Cardiac atrium fibroblast (primary cell): ENCODE data around the gene OR5AS1. TPM values are rescaled to one million over a fixed set of nuclear protein-coding genes. Genes with fewer than 3 reads are reported as not detected.

Experiments
- total RNA-seq: library from RNA; depleted of rRNA; stranded (reverse); fragments of >200 nt; gene quantifications from 2 replicates; pipeline ENCODE4 v1.2.3, GENCODE V29; 2015

The OR5AS1 gene
- not detected in 2 replicates for total RNA-seq

GRCh38 chr11:56027354-56027753 is at the start of gene OR5AS1:
Gene OR5AS1 (plus strand): TSS chr11:56027654. CDS start chr11:56030419, 2,765 bp downstream.

DNA sequence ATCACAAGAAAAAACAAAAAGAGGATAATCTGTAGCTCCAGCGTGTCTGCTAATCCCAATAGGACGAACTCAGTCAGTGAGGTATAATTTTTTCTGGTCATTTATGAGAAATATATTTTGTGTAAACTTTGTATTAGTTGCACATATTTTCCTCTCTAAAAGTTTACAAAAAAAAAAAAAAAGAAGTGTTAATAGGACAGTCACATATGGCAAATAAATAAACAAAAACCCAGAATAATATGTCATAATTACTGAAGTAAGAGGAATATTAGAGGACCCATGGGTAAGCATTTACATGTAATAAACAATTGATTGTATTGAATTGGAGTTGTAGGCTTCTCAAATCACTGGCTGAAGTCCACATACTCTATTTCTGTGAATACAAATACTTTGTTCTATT is 32.9 kb upstream of the OR5AS1 start, which contains the start of gene OR5F1:
TSS of gene OR5F1 (minus strand) at position 101 of the 400 bp plus-strand sequence. CDS start at position 101, 0 bp downstream.

Other genes starting within 250 kb of the OR5AS1 start
- gene OR5D14, start 232.1 kb upstream of the OR5AS1 start, total RNA-seq: not detected in 2 replicates
- gene OR5L1, start 216.3 kb upstream of the OR5AS1 start, total RNA-seq: not detected in 2 replicates
- not detected in 2 replicates for gene OR5D18, start 208.0 kb upstream of the OR5AS1 start, total RNA-seq
- gene OR5L2, start 200.4 kb upstream of the OR5AS1 start, total RNA-seq: not detected in 2 replicates
- gene OR5D16, start 188.9 kb upstream of the OR5AS1 start, total RNA-seq: not detected in 2 replicates
- not detected in 2 replicates for gene TRIM51, start 144.4 kb upstream of the OR5AS1 start, total RNA-seq
- gene OR5W2, start 113.1 kb upstream of the OR5AS1 start, total RNA-seq: not detected in 2 replicates
- not detected in 2 replicates for gene OR5I1, start 91.3 kb upstream of the OR5AS1 start, total RNA-seq
- gene OR10AG1, start 57.7 kb upstream of the OR5AS1 start, total RNA-seq: not detected in 2 replicates
- not detected in 2 replicates for gene OR5F1, start 33.0 kb upstream of the OR5AS1 start, total RNA-seq
- not detected in 2 replicates for gene OR8I2, start 65.7 kb downstream of the OR5AS1 start, total RNA-seq
- gene OR8H2, start 76.0 kb downstream of the OR5AS1 start, total RNA-seq: not detected in 2 replicates
- not detected in 2 replicates for gene OR8H3, start 94.7 kb downstream of the OR5AS1 start, total RNA-seq
- not detected in 2 replicates for gene OR8J3, start 112.5 kb downstream of the OR5AS1 start, total RNA-seq
- not detected in 2 replicates for gene OR8K5, start 132.7 kb downstream of the OR5AS1 start, total RNA-seq
- not detected in 2 replicates for gene OR5J2, start 149.0 kb downstream of the OR5AS1 start, total RNA-seq
- gene OR5T2, start 206.6 kb downstream of the OR5AS1 start, total RNA-seq: not detected in 2 replicates
- not detected in 2 replicates for gene OR5T3, start 224.6 kb downstream of the OR5AS1 start, total RNA-seq
- gene OR5T1, start 246.5 kb downstream of the OR5AS1 start, total RNA-seq: not detected in 2 replicates